Small intestine (tissue), 7 donors: ENCODE results near the gene JMJD1C. TPM values are rescaled to one million over a fixed set of nuclear protein-coding genes. Genes with fewer than 3 reads are reported as not detected.
A peak's percentile ranks its signal among the peaks of the same experiment; 100 is the strongest.

Experiments
- DNase-seq, 2 donors: peaks; one replicate each; pipeline versions ENCODE4 v3.0.0 to v3.0.0-alpha.2; 2013
- FAIRE-seq: peaks from 2 replicates; lab custom pipeline; 2012; peaks lifted over from hg19 to GRCh38; lab: Jason Lieb, UNC
- H3K27ac ChIP-seq, 3 donors: one replicate each; pipeline ENCODE4 v1.5.1; 2013; ENCODE audit warnings: low read length in 2 of 3, mild to moderate bottlenecking in 2 of 3, control low read depth in 1 of 3, inconsistent platforms in 1 of 3, low read depth in 1 of 3, moderate library complexity in 1 of 3
- H3K27me3 ChIP-seq, 3 donors: one replicate each; pipeline ENCODE4 v1.6.1; 2013; ENCODE audit warnings: low read length in 3 of 3, inconsistent platforms in 1 of 3; ENCODE audit not compliant: control insufficient read depth in 3 of 3, insufficient read depth in 3 of 3
- H3K36me3 ChIP-seq, 3 donors: one replicate each; pipeline ENCODE4 v1.6.1; 2013; ENCODE audit warnings: low read length in 3 of 3, inconsistent platforms in 1 of 3, low read depth in 1 of 3, mild to moderate bottlenecking in 1 of 3, moderate library complexity in 1 of 3; ENCODE audit not compliant: control insufficient read depth in 3 of 3, insufficient read depth in 2 of 3
- H3K4me1 ChIP-seq, 3 donors: one replicate each; pipeline ENCODE4 v1.6.1; 2013; ENCODE audit warnings: low read length in 2 of 3, inconsistent platforms in 1 of 3, low read depth in 1 of 3, mild to moderate bottlenecking in 1 of 3, moderate library complexity in 1 of 3; ENCODE audit not compliant: control insufficient read depth in 3 of 3, insufficient read depth in 2 of 3
- H3K4me3 ChIP-seq, 3 donors: one replicate each; pipeline ENCODE4 v1.5.1; 2013; ENCODE audit warnings: low read length in 3 of 3, control low read depth in 1 of 3, inconsistent platforms in 1 of 3, low read depth in 1 of 3, mild to moderate bottlenecking in 1 of 3, moderate library complexity in 1 of 3
- H3K9me3 ChIP-seq, 2 donors: one replicate each; pipeline ENCODE4 v1.6.1; 2013; ENCODE audit warnings: low read depth in 1 of 2, low read length in 1 of 2; ENCODE audit not compliant: control insufficient read depth in 2 of 2, insufficient read depth in 1 of 2
- WGBS, 3 donors: extraction: QIAGEN DNeasy Blood & Tissue Kit; methylation state at CpG; one replicate each; pipeline ENCODE4 v1.1.7; 2013; 5-methylcytosine and 5-hydroxymethylcytosine counted together
- polyA plus RNA-seq, 4 donors: library from polyadenylated mRNA; stranded (reverse) in 3 of 4; unstranded in 1 of 4; fragments of 200-250 nt in 3 of 4; fragments of 120-200 nt in 1 of 4; gene quantifications; one replicate each; pipeline versions ENCODE4 v1.2.1 to v1.2.3, GENCODE V29; 2013
- donor health status: healthy with polysubstance abuse.
- donor health status: control.
- donor health status: control.
- donor health status: Bipolar disorder and iron deficiency.
- donor health status: healthy.

JMJD1C gene
- polyA plus RNA-seq, 4 donors, result 22.4 to 108 (median 39.1) TPM

GRCh38 chr10:63137306-63137705, 328.5 kb downstream of the JMJD1C start:
- Histone ChIP-seq H3K27me3 (no peaks in the 10 kb centered on the region), H3K9me3 (peaks cover 0 to 6% of the 10 kb centered on the region in 2 donors), H3K4me1 (peaks cover 0 to 8% (median 4%) of the 10 kb centered on the region in 3 donors), H3K27ac (no peak overlapping the region), H3K4me3 (no peak overlapping the region), H3K36me3 (peaks cover 0 to 13% (median 0%) of the 10 kb centered on the region in 3 donors)
- FAIRE-seq, result no peak
- DNase-seq, result peak in 1 of 2 donors; percentile 49
- WGBS, 3 donors, result 56 to 61% (median 59%) methylated on average over 2 of the region's 2 CpGs

- WGBS, 3 donors, result 1 to 11% (median 2%) methylated on average over 9 of the region's 9 CpGs
- H3K36me3 ChIP-seq, result peaks cover 0 to 5% (median 0%) of the 10 kb centered on the region in 3 donors
- peaks cover 0 to 8% (median 4%) of the 10 kb centered on the region in 3 donors for H3K4me1 ChIP-seq
- peak overlapping the region; percentile 93 to 97 (median 95) for H3K27ac ChIP-seq
- peak overlapping the region; percentile 63 to 98 (median 92) for H3K4me3 ChIP-seq
- DNase-seq (no peak), FAIRE-seq (no peak)
- H3K27me3 ChIP-seq, result no peaks in the 10 kb centered on the region
- peaks cover 0 to 12% of the 10 kb centered on the region in 2 donors for H3K9me3 ChIP-seq
Measured at GRCh38 chr10:63133821-63134557, 331.8 kb downstream of the JMJD1C start.

- FAIRE-seq, result no peak
- peaks cover 0 to 8% (median 4%) of the 10 kb centered on the region in 3 donors for H3K4me1 ChIP-seq
Measured at GRCh38 chr10:63133056-63133820, 332.5 kb downstream of the JMJD1C start, which contains the start of gene NRBF2. TSS of gene NRBF2 (plus strand) at chr10:63133328. CDS start at chr10:63133471, 143 bp downstream.

GRCh38 chr10:63132651-63133055, 333.1 kb downstream of the JMJD1C start:
- Histone ChIP-seq H3K9me3 (peaks cover 0 to 12% of the 10 kb centered on the region in 2 donors), H3K27me3 (no peaks in the 10 kb centered on the region), H3K27ac (peak overlapping the region in 2 of 3 donors; percentile 93 to 95), H3K36me3 (peaks cover 0 to 4% (median 0%) of the 10 kb centered on the region in 3 donors), H3K4me3 (peak overlapping the region in 1 of 3 donors; percentile 92), H3K4me1 (peaks cover 0 to 7% (median 4%) of the 10 kb centered on the region in 3 donors)
- WGBS, 3 donors, result 51 to 72% (median 55%) methylated on average over 6 of the region's 6 CpGs
- FAIRE-seq (no peak), DNase-seq (no peak)

More at GRCh38 chr10:63133056-63133820, 332.5 kb downstream of the JMJD1C start, which contains the start of gene NRBF2:
- WGBS, 3 donors, result 0 to 1% (median 0%) methylated on average over 46 to 55 of the region's 55 CpGs
- DNase-seq, result peak; percentile 99
- peak within 1 kb of the TSS; percentile 63 to 98 (median 92) for H3K4me3 ChIP-seq
- H3K9me3 ChIP-seq, result peaks cover 0 to 12% of the 10 kb centered on the region in 2 donors
- H3K27ac ChIP-seq, result peak within 1 kb of the TSS; percentile 93 to 97 (median 95)
- peaks cover 0 to 4% (median 0%) of the 10 kb centered on the region in 3 donors for H3K36me3 ChIP-seq
- no peaks in the 10 kb centered on the region for H3K27me3 ChIP-seq

- Histone ChIP-seq H3K27ac (no peak overlapping the region), H3K9me3 (peaks cover 0 to 12% of the 10 kb centered on the region in 2 donors), H3K4me1 (peaks cover 0 to 3% (median 2%) of the 10 kb centered on the region in 3 donors), H3K27me3 (no peaks in the 10 kb centered on the region), H3K36me3 (peaks cover 0 to 2% (median 0%) of the 10 kb centered on the region in 3 donors), H3K4me3 (no peak overlapping the region)
- FAIRE-seq (no peak), DNase-seq (no peak)
- 87 to 89% (median 89%) methylated on average over 6 of the region's 6 CpGs for WGBS, 3 donors
Measured at GRCh38 chr10:63129888-63130287, 335.9 kb downstream of the JMJD1C start.

- no peak for FAIRE-seq
- Histone ChIP-seq H3K27me3 (no peaks in the 10 kb centered on the region), H3K9me3 (peaks cover 0 to 12% of the 10 kb centered on the region in 2 donors), H3K36me3 (no peaks in the 10 kb centered on the region), H3K27ac (no peak overlapping the region), H3K4me3 (no peak overlapping the region), H3K4me1 (peaks cover 0 to 3% (median 0%) of the 10 kb centered on the region in 3 donors)
- WGBS, 3 donors, result 71 to 83% (median 81%) methylated on average over 4 of the region's 4 CpGs
- no peak for DNase-seq
Measured at GRCh38 chr10:63128443-63128842, 337.3 kb downstream of the JMJD1C start.

- no peak for FAIRE-seq
- H3K27ac ChIP-seq, result no peak overlapping the region
- 64 to 68% (median 67%) methylated on average over 2 of the region's 2 CpGs for WGBS, 3 donors
Measured at GRCh38 chr10:63125459-63125858, 340.3 kb downstream of the JMJD1C start.

GRCh38 chr10:63123727-63124362, 341.9 kb downstream of the JMJD1C start:
- Histone ChIP-seq H3K9me3 (no peaks in the 10 kb centered on the region), H3K4me3 (no peak overlapping the region), H3K4me1 (no peaks in the 10 kb centered on the region), H3K27ac (no peak overlapping the region), H3K36me3 (no peaks in the 10 kb centered on the region), H3K27me3 (no peaks in the 10 kb centered on the region)
- WGBS, 3 donors, result 73 to 92% (median 80%) methylated on average over 2 of the region's 2 CpGs
- FAIRE-seq, result no peak
- DNase-seq, result no peak

More at GRCh38 chr10:63125459-63125858, 340.3 kb downstream of the JMJD1C start:
- no peak overlapping the region for H3K4me3 ChIP-seq
- H3K36me3 ChIP-seq, result no peaks in the 10 kb centered on the region
- no peaks in the 10 kb centered on the region for H3K4me1 ChIP-seq
- no peaks in the 10 kb centered on the region for H3K9me3 ChIP-seq
- no peak for DNase-seq
- no peaks in the 10 kb centered on the region for H3K27me3 ChIP-seq
